ENCODE data around the gene TTLL5.

Gene TTLL5

DNA sequence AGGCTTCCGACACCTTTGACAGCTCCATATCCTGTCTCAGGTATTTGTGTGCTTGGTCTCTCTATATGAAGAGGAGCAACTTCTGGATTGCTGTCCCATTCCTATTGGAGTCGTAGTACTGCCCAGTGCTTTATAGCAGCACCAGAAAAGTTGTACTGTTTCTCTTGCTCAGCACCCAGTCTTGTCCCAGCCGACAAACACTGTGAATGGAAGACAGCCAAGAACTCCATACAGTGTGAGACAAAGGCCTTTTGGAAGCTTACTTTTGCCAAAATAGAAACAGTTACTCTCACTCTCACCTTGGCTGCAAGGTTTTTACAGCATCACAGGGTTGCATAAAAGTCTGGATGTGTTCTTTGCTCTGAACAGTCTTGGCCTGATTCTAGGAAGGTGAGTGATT lies 215.5 kb downstream of the TTLL5 start:
- DNase-seq, result no peak

GRCh38 chr14:75877292-75877691 lies 216.2 kb downstream of the TTLL5 start:
- DNase-seq, result no peak

GRCh38 chr14:75877884-75878283 lies 216.8 kb downstream of the TTLL5 start:
- no peak for DNase-seq

GRCh38 chr14:75879031-75879430 lies 218.0 kb downstream of the TTLL5 start:
- no peak for DNase-seq

- DNase-seq, result no peak
Measured at GRCh38 chr14:75880512-75880911, 219.5 kb downstream of the TTLL5 start.

- DNase-seq, result no peak
Measured at GRCh38 chr14:75881994-75882393, 220.9 kb downstream of the TTLL5 start.

GRCh38 chr14:75884198-75884611 lies 223.2 kb downstream of the TTLL5 start:
- DNase-seq, result no peak

GRCh38 chr14:75885829-75886228 lies 224.8 kb downstream of the TTLL5 start:
- no peak for DNase-seq

DNA sequence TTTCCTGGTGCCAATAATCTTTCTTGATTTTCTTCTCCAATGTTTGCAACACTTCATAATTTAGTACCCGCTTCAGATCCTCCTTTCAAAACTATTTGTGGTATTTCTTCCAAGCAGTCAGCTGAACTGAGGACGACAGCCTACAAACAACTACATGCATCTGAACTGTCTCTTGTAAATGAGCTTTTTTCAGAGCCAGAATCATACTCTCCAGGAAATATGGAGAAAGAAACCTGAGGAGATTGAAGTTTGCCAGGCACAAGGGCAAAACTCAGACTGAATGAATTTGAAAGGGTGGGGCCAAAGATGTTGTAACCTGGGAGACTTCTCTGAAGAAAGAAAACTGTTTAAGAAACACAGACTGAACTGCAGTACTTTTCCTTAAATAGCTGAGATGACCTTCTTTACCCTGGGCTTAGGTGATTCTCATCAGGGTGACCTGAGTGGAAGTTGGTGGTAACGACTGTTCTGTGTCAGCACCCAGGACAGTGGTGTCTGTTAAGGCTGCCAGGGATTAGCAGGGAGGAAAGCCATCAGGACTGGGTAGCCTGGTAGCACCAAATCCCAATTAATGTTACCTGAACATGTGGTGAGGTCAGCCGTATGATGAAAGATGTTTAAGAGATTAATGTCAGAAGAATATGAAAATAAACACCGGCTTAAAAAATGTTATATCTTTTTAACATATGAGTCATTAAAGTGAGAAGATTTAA lies 225.7 kb downstream of the TTLL5 start:
- no peak for DNase-seq

GRCh38 chr14:75888945-75889344 lies 227.9 kb downstream of the TTLL5 start:
- DNase-seq, result no peak

DNA sequence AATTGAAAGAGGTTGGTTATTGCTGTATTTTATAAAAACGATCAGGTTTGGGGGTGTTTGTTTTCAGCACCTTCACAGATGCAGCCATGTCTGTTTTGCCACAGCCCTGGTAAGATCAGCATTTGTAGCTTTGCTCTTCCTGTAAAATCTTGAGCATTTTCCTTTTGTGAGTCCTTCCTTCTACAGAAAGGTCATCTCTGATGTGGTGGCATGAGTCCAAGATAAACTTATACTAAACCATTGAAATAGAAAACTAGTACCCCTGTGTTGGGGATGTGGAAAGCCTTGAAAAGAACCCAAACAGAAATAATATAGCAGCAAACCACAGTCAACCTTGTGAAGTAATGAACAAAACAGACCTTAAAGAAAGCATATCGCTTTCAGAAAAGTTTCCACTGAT lies 235.3 kb downstream of the TTLL5 start:
- no peak for DNase-seq

GRCh38 chr14:75904311-75904710 lies 243.3 kb downstream of the TTLL5 start:
- no peak for DNase-seq

DNA sequence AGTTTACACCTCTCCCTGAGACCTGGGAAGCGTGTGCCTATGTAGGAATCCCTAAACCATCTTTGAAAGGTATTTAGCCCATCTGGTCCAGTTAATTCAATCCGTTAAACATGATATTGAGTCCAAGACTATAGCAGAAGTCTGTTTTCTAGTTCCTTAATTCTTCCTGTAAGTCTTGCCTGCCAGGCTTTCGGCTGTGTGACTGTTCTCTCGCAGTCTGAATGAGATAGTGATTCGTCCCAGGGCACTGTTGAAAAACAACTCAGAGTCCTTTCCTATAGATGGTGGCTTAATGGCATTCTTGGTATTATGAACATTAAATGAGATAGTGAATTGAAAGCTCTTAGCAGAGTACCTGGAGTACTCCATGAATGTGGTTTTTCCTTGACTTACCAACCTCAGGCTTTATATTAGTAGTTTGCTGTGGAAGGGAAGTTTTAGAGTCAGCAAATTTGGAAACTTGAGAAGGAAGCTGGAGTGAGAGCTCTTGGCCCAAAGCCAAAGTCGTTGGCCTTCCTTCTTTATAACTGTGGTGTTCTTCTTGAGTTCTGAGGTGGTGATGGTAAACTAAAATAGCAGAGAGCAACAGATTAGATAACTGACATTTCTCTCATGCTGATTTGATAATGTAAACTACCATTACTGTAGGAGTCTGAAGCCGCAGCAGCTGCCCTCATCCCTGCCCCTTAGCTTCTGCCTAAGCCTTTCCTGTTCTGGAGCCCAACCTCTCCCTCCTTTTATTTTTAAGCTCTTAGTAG lies 244.3 kb downstream of the TTLL5 start:
- DNase-seq, result no peak

- DNase-seq, result no peak
Measured at GRCh38 chr14:75906228-75906627, 245.2 kb downstream of the TTLL5 start.

- DNase-seq, result peak; percentile 5 to 44 (median 28)
Measured at GRCh38 chr14:75906680-75907280, 245.7 kb downstream of the TTLL5 start.

DNA sequence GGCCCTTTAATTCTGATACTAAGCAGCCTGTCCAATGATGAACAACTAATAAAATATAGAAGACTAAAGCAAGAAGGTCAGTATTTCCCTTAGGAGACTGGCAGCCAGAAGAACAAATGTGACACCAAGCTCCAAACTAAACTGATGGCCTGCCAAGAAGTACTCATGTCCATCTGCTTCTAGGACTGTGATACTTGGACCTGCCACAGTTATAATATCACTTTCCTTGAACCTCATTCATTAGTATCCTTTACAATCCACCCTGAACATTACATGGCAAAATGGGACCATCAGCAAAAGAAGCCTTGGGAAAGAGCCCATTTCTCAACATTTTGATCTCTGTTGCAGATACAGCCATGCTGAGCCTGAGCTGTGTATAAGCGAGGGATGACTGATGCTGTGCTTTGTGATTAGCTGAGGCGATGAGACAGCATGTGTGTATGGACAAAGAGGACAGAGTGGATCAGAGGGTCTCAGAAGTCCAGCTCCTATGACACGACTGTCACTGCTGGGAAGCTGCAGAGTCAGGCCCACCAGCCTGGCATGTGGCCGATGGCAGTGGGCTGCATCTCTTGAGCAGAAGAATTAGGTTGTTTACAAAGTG lies 246.8 kb downstream of the TTLL5 start:
- no peak for DNase-seq

GRCh38 chr14:75909630-75910029 lies 248.6 kb downstream of the TTLL5 start:
- DNase-seq, result no peak

- no peak for DNase-seq
Measured at GRCh38 chr14:75910048-75910447, 249.0 kb downstream of the TTLL5 start.

DNA sequence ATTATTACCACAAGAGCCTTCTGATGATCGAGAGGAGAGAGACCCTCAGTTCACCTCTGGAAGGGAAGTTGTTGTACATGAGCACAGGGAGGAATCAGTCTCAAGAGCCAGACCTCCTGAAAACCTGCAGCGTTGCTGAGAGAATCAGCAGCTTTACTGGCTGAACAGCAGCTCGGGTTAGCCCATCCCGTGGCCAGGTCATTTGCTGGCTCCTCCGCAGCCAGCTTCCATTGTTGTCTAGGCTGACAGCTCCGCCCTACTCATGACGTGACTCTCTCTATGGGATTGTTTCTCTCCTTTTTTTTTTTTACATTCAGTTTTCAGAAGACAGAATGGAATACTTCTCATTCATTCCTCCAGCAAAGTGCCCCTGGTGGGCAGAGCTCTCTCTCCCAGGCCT lies 250.8 kb downstream of the TTLL5 start:
- DNase-seq, result no peak

DNA sequence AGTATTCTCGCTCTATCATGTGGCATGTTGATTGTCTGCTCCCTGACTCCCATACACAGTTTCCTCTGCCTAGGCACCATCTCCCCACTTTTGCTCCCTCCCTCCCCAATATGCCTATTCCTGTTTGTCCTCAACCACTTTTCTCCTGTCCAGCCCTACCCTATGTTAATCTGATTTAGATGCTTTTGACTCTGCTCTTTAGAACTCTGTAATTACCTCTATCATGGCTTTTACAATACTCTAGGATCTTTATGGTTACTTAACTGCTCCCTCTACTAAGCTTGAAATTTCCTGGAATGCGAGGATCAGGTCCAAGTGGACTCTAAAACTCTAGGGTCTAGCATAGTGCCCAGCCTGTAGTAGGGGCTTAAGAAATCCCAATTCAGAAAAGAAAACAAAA lies 252.1 kb downstream of the TTLL5 start:
- DNase-seq, result no peak

DNA sequence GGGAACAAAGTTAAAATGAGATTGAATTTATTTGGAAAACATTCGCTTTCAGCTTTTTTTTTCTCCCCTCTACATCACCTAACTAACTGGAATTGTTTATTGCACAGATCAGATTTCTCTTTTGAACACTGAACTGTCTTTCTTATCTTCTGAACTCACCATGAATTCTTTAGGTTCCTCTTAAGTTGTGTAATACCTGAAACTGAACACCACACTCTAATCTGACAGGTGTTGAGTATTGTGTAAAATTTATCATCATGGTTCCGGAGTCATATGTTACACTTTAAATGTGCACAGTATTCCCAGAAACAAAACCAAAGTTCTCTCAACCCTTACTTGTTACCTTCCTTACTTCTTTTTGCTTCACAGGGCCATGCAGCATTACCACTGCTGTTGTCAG lies 254.0 kb downstream of the TTLL5 start:
- DNase-seq, result no peak

DNA sequence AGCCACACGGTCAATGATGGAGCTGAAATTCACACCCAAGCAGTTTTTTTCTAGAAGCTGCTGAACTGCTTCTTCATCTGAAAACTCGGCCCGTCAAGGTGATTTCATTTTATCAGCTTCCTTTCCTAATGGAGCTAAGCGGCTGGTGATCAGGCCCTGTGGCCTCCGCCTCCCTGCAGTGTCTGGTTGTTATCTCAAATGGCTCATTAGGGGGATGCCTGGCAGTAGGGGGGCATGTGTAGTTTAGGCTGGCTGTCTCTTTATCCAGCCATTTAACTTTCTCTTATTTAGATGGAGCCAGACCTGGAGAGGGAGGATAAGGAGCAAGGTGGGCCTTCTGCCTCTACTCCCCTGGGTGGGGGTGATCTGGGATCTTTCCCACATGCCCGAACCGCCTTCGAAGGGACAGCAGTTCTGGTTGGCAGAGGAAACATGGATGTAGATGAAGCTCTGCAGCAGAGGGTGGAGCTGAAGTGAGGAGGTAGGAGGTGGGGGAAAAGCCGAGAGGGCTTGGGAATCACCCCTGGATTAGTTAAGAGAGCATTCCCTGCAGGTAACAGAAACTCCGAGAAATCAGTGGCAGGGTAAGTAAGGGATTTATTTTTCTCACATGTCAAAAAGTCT lies 256.4 kb downstream of the TTLL5 start:
- DNase-seq, result no peak

GRCh38 chr14:75917946-75918335 lies 256.9 kb downstream of the TTLL5 start:
- DNase-seq, result no peak

All from activated naive CD4-positive, alpha-beta T cell (primary cell).